Esophagus muscularis mucosa (tissue), 4 donors: Measurements from ENCODE around the gene CDX1.

Experiments used
- EP300 ChIP-seq: sonication (generic); formaldehyde crosslinking; IDR thresholded peaks from one replicate; pipeline ENCODE4 v1.6.1; 2017; ENCODE audit warnings: antibody characterized with exemption
- POLR2A ChIP-seq: fragments of 450-650 bp; IDR thresholded peaks from one replicate; pipeline ENCODE4 v1.6.1; 2017; ENCODE audit warnings: antibody characterized with exemption, moderate library complexity, mild to moderate bottlenecking, low read depth
- POLR2AphosphoS5 ChIP-seq, 2 donors: sonication (generic); formaldehyde crosslinking; IDR thresholded peaks; one replicate each; pipeline ENCODE4 v1.6.1; 2017; ENCODE audit warnings: antibody characterized with exemption in 2 of 2
- TF ChIP-seq, protein P1 (sequence below), 3 experiments: fragments of 200-600 bp in 2 of 3; fragments of 450-650 bp in 1 of 3; sonication (generic) in 2 of 3; IDR thresholded peaks; one replicate each; pipeline ENCODE4 v1.5.1; 2017 to 2019; ENCODE audit warnings: antibody characterized with exemption in 3 of 3, mild to moderate bottlenecking in 2 of 3, moderate library complexity in 1 of 3

GRCh38 chr5:150190503-150190979 lies 24.0 kb downstream of the CDX1 start:
- TF ChIP-seq, protein P1, sequence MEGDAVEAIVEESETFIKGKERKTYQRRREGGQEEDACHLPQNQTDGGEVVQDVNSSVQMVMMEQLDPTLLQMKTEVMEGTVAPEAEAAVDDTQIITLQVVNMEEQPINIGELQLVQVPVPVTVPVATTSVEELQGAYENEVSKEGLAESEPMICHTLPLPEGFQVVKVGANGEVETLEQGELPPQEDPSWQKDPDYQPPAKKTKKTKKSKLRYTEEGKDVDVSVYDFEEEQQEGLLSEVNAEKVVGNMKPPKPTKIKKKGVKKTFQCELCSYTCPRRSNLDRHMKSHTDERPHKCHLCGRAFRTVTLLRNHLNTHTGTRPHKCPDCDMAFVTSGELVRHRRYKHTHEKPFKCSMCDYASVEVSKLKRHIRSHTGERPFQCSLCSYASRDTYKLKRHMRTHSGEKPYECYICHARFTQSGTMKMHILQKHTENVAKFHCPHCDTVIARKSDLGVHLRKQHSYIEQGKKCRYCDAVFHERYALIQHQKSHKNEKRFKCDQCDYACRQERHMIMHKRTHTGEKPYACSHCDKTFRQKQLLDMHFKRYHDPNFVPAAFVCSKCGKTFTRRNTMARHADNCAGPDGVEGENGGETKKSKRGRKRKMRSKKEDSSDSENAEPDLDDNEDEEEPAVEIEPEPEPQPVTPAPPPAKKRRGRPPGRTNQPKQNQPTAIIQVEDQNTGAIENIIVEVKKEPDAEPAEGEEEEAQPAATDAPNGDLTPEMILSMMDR (IDR thresholded peaks at IDR 0.05) = no peak
- TF ChIP-seq POLR2A = no peak
- no peak for TF ChIP-seq POLR2AphosphoS5 (IDR thresholded peaks at IDR 0.05)
- TF ChIP-seq EP300 = no peak
